Erythroblast (primary cell): ENCODE data around the gene TNNI3.
"Not testable (repeated sequence)": the region's sequence is repeated elsewhere in the genome, so short reads cannot be mapped to it uniquely, and the experiment has no call there.

Experiments used
- DNase-seq, 2 experiments: peaks; one replicate each; lab custom pipeline; 2025; lab: John Stamatoyannopoulos, UW
- GATA1 ChIP-seq: IDR thresholded peaks from 2 replicates; pipeline ENCODE4 v1.6.1; 2011; ENCODE audit warnings: low read depth, mild to moderate bottlenecking, control low read depth, low read length, moderate library complexity
- POLR2A ChIP-seq: IDR thresholded peaks from 2 replicates; pipeline ENCODE4 v1.6.1; 2011; ENCODE audit warnings: mild to moderate bottlenecking, low read length

TNNI3 gene

GRCh38 chr19:55178781-55179599 lies 21.5 kb upstream of the TNNI3 start:
- peak; percentile 86 to 87 for DNase-seq
- no peak for TF ChIP-seq POLR2A
- TF ChIP-seq GATA1 = no peak

GRCh38 chr19:55176076-55176475 lies 18.5 kb upstream of the TNNI3 start:
- TF ChIP-seq POLR2A (no peak), GATA1 (no peak)
- peak in 1 of 2 experiments; percentile 15 for DNase-seq

DNA sequence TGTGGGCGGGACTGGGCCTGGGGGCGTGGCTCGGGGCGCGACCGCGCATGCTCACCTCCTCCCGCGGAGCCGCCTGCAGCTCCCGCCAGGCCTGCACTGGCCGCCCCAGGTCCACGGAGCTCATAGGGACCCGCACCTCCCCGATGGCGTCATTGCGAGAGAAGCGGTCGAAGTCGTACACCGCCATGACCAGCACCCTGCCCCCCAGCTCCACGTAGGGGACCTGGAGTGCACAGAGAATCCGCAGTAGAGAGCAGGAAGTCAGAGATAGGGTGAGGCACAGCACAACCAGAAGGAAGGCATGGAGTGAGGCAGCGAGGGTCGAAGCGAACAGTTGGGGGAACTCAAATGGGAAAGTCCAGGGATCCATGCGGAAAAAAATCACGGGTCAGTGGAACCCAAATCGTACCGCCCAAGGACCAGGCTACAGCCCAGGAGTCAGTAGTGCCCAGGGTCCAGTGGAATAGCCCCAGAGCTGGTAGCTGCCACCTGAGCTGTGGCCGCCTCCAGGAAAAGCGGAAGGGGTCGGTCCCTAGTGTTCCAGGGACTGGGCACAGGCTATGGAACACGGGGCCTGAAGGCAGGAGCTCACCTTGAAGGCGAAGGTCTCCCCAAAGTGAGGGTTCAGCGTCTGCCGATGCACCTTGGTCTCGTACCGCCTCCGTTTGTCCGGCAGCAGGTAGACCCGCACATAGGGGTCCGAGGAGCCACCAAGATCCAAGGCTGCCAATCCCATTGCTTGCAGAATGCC lies 17.8 kb upstream of the TNNI3 start:
- DNase-seq = no peak
- TF ChIP-seq POLR2A = no peak
- no peak for TF ChIP-seq GATA1

DNA sequence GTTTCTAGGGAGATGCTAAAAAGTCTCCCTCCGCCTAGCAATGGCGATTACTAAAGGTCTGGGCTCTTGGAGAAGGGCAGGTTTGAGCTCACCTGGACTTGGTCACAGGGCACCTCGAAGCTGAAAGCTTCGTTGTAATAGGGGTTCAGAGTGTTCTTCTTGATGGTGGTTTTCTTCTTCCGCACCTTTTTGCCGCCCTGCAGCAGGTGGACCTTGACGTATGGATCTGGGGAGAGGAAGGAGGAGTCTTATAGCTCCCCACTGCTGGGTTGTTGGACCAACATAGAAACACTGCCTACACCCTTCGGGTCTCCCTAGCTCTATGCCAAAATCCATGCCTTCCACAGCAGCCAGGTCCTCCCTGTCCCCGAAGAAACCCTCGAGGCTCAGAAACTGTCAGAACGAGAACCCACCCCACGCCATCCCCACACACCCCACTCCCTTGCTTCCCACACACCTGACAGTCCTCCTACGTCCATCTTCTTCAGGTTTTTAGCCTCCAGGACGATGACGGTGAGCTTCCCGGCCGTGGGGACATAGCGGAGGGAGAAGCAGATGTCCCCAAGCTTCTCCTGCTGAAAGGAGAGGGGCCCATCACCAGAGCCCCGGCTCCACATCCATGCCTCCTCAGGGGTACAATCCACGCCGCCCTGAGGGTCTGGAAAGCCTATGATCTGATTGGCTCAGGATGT lies 17.0 kb upstream of the TNNI3 start:
- TF ChIP-seq POLR2A (no peak), GATA1 (no peak)
- no peak for DNase-seq

GRCh38 chr19:55173714-55174409 lies 16.3 kb upstream of the TNNI3 start:
- peak; percentile 43 to 78 for DNase-seq
- TF ChIP-seq POLR2A = no peak
- no peak for TF ChIP-seq GATA1

DNA sequence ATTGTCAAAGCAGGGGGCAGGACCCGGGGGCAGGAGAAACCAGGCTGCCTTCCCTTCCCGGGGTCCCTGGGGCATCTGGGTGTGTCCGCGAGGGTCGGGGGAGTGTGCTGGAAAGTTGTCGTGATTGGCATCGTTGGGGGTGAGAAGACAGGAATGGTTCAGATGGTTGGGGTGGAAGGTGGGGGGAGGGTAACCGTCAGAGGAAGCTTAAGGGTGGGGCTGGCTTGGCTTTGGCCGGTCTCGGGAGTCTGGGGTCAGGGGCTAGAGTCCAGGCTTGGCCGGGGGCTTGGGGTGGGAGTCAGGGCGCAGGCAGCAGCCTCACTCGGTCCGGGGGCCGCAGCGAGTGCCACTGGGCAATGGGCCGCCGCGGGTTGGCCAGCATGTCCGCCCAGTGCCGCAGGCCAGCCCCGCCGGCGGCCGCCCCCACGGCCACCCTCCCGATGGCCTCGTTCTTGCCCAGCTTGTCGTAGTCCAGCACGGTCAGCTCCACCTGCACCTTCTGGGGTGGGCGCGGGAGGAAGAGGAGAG lies 15.7 kb upstream of the TNNI3 start:
- no peak for DNase-seq
- TF ChIP-seq POLR2A = no peak
- TF ChIP-seq GATA1 = no peak

DNA sequence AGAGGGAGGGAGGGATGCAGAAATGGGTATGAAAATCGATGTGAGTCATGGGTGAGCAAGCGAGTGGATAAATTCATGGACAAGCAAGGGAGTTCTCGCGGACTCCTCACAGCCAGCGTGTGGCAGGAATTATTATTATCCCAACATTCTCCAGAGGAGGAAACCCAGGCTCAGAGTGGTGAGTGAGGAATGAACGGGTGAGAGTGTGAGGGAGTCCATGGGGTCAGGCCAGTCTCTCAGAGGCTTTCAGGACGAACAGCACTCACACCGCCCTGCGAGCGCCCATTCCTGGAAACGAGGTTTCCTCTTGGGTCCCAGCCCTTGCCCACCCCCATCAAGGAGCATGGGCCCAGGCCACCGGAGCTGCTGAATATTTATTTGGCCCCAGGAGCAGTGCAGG lies 15.2 kb upstream of the TNNI3 start:
- TF ChIP-seq POLR2A = no peak
- no peak for TF ChIP-seq GATA1
- DNase-seq = no peak

DNA sequence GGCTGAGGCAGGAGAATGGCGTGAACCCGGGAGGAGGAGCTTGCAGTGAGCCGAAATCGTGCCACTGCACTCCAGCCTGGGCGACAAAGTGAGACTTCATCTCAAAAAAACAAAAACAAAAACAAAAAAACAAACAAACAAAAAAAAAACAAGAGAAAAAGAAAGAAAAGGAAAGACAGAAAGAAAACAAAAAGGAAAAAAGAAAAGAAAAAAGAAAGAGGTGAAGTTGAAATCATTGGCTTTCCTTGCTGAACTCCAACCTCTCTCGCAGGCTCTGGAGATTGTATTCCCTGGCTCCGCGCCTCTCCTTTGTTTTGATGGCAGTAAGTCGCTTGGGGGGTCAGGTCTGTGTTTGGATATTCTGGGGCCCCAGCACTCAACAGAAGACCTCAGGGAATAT lies 14.8 kb upstream of the TNNI3 start:
- not testable (repeated sequence) for DNase-seq

DNA sequence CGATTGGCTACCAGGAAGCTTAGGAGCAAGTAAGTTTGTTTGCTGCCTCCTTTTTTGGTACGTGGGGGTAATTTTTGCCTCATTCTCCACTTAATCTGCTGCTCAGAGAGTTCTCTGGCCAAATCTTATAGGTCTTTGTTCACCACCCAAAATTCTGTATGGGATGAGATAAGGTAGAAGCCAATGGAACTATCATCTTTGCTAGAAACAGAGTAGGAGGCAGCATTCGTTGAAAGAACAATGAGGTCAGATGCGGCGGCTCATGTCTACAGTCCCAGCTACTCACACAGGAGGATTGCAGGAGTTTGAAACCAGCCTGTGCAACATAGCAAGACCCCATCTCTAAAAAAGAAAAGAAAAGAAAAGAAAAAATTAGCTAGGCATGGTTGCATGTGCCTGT lies 13.9 kb upstream of the TNNI3 start:
- no peak for TF ChIP-seq GATA1
- DNase-seq = no peak

- TF ChIP-seq POLR2A (no peak), GATA1 (no peak)
- DNase-seq = no peak
Measured at GRCh38 chr19:55169136-55169535, 11.6 kb upstream of the TNNI3 start.

DNA sequence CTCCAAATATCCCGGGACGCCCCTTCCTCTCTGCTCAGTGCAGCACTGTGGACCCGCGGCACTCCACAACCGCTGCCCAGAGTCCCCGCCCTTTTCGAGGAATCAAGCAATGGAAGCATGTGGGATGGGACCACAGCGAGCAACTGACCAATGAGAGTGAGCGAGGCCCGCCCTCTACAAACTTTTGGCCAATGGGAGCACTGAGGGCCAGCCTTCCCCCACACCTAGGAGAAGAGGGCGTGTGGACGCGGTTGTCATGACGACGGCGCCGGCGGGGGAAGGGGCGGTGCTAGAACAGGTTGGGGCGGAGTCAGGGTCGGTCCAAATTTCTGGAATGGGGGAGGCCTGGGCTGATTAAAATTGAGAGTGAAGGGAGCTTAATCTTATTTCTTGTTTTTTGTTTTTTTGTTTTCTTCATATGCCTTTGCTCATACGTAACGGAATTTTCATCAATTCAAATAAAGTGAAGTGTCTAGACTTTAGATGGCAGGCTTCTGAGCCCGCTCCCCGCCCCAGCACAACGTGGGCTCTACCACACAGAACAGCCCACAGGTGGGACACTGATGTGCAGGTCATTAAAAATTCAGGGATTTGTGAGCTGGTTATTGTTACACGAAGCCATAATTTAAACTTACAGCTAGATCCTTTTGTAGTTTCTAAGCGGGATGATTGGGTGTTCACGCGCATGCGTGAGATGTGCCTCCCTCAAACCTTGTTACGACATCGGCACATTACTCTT lies 9.2 kb upstream of the TNNI3 start, which contains the start of gene DNAAF3:
TSS of gene DNAAF3 (minus strand) at position 84 of the 739 bp plus-strand sequence. CDS start 200 bp downstream, outside the sequence.
- TF ChIP-seq GATA1 = no peak
- no peak for TF ChIP-seq POLR2A
- peak; percentile 97 to 98 for DNase-seq

DNA sequence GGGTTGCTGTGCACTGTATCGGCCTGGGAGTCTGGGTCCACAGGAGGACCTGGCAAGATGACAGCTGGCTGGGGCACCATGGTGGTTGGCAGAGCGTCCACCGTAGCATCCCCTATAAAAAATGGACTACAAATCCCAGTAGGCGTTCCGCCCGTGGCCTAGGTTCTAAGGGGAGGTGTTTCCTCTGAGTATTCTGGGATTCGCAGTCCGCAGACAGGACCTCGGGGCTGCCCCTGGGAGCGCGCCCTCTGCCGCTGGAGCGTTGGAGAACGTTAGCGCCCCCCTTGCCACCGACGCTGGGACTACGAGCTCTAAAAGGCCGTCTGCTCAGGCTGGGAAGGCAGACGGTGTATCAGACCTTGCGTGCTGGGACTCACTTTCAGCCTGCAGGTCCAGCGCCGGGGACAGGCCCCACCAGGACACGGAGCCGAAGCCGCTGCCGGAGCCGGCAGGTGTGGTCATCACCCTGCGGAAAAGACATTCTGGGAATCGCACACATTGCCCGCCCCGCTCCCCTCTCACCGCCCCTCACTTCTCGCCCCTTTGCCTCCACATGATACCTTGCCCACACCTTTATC lies 8.5 kb upstream of the TNNI3 start:
- DNase-seq = peak; percentile 85
- no peak for TF ChIP-seq POLR2A
- TF ChIP-seq GATA1 = no peak
